Pancreas (tissue), 10 donors: ENCODE results near the gene CFAP299. TPM values are rescaled to one million over a fixed set of nuclear protein-coding genes. Genes with fewer than 3 reads are reported as not detected.
"Not testable (repeated sequence)": the region's sequence is repeated elsewhere in the genome, so short reads cannot be mapped to it uniquely, and the experiment has no call there.

Experiments used
- ATAC-seq, 4 donors: fragments of 200-7000 bp; cut with Tn5 transposase; one replicate each; pipeline versions ENCODE4 v1.8.0 to v1.9.1; 2020; ENCODE audit warnings: mild to moderate bottlenecking in 4 of 4, moderate library complexity in 4 of 4
- DNase-seq, 6 donors: peaks; one replicate each; pipeline ENCODE4 v3.0.0-alpha.2; 2020
- FAIRE-seq: peaks from 2 replicates; lab custom pipeline; 2012; peaks lifted over from hg19 to GRCh38; lab: Jason Lieb, UNC
- H3K27ac ChIP-seq, 4 donors: fragments of 200-600 bp; sonication (generic); 1 replicate in 3 of 4; 2 replicates in 1 of 4; pipeline versions ENCODE4 v1.5.0 to v1.8.0; 2020
- H3K27me3 ChIP-seq, 4 donors: fragments of 200-600 bp; one replicate each; pipeline ENCODE4 v1.8.0; 2021
- H3K36me3 ChIP-seq, 3 donors: fragments of 200-600 bp; sonication (generic) in 1 of 3; one replicate each; pipeline versions ENCODE4 v1.5.0 to v1.8.0; 2020 to 2021
- H3K4me1 ChIP-seq, 3 donors: fragments of 200-600 bp; one replicate each; pipeline ENCODE4 v1.8.0; 2021
- H3K4me3 ChIP-seq, 4 donors: fragments of 200-600 bp; sonication (generic) in 2 of 4; one replicate each; pipeline versions ENCODE4 v1.5.0 to v1.8.0; 2020 to 2021
- H3K9me3 ChIP-seq, 4 donors: fragments of 200-600 bp; one replicate each; pipeline ENCODE4 v1.8.0; 2021
- WGBS, 2 donors: extraction: QIAGEN DNeasy Blood & Tissue Kit; methylation state at CpG; one replicate each; pipeline ENCODE4 v1.1.7; 2013; 5-methylcytosine and 5-hydroxymethylcytosine counted together
- intact Hi-C, 3 donors: fragments of 100-400 bp; cut with DNase I; formaldehyde crosslinking; loops; one replicate each; pipeline versions ENCODE4 v1.11.1 to v1.14.2; 2022
- polyA plus RNA-seq, 2 donors: library from polyadenylated mRNA; stranded (reverse); fragments of 200-250 nt; gene quantifications; one replicate each; pipeline ENCODE4 v1.2.3, GENCODE V29; 2013
- total RNA-seq, 6 donors: library from RNA; stranded (reverse); fragmentation: NEBNext Ultra II Directional in 4 of 6; extraction: Animal tissue kit (Norgen Biotek cat#: 25700) in 4 of 6; gene quantifications; one replicate each; pipeline versions ENCODE4 v1.2.1 to v1.2.4, GENCODE V29; 2021 to 2023
- TF ChIP-seq, protein P1 (sequence below), 4 donors: fragments of 200-600 bp; sonication (generic) in 3 of 4; IDR thresholded peaks; one replicate each; pipeline versions ENCODE4 v1.5.0 to v1.8.0; 2021; ENCODE audit warnings: antibody characterized with exemption in 4 of 4
- donor health status: healthy with polysubstance abuse.
- donor health status: DM: no; HTN: no; CAD: no; lungs with moderate emphysema.
- donor health status: DM: no; HTN: no; CAD: no.
- donor health status: control.
- donor health status: control.
- donor health status: Bipolar disorder and iron deficiency.
- donor health status: DM: yes; HTN: yes; CAD: no.
- donor health status: DM: no; HTN: no; CAD: no.
- donor health status: DM: no; HTN: no; CAD: no.
- donor health status: DM: yes; HTN: yes; CAD: no.

CFAP299 gene
- total and polyA plus RNA-seq, 8 donors: 0.14 TPM; not detected in 7

DNA sequence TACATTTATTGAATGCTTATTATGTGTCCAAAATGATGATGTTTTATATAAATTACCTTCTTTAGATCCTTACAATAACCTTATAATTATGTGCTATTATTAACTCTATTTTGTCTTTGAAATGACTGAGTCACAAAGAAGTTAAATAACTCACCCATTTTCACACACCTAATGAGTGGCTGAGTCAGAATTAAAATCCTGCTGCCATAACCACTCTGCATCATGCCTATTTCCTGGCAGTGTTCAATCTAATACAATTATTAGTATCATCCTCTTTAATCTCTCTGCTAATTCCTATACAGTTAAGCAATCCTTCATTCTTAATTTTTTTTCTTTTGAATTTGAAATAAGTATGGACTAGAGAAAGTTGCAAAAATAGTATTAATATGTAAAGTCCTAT, 342.9 kb downstream of the CFAP299 start:
- intact Hi-C loops: no loop called here
- Histone ChIP-seq H3K27me3 (no peaks in the 10 kb centered on the region), H3K27ac (no peak overlapping the region), H3K4me3 (no peak overlapping the region), H3K36me3 (no peaks in the 10 kb centered on the region), H3K4me1 (no peaks in the 10 kb centered on the region), H3K9me3 (no peaks in the 10 kb centered on the region)
- FAIRE-seq: no peak
- no peak for DNase-seq
- TF ChIP-seq, protein P1, sequence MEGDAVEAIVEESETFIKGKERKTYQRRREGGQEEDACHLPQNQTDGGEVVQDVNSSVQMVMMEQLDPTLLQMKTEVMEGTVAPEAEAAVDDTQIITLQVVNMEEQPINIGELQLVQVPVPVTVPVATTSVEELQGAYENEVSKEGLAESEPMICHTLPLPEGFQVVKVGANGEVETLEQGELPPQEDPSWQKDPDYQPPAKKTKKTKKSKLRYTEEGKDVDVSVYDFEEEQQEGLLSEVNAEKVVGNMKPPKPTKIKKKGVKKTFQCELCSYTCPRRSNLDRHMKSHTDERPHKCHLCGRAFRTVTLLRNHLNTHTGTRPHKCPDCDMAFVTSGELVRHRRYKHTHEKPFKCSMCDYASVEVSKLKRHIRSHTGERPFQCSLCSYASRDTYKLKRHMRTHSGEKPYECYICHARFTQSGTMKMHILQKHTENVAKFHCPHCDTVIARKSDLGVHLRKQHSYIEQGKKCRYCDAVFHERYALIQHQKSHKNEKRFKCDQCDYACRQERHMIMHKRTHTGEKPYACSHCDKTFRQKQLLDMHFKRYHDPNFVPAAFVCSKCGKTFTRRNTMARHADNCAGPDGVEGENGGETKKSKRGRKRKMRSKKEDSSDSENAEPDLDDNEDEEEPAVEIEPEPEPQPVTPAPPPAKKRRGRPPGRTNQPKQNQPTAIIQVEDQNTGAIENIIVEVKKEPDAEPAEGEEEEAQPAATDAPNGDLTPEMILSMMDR (IDR thresholded peaks at IDR 0.05): no peak
- ATAC-seq: no peak

DNA sequence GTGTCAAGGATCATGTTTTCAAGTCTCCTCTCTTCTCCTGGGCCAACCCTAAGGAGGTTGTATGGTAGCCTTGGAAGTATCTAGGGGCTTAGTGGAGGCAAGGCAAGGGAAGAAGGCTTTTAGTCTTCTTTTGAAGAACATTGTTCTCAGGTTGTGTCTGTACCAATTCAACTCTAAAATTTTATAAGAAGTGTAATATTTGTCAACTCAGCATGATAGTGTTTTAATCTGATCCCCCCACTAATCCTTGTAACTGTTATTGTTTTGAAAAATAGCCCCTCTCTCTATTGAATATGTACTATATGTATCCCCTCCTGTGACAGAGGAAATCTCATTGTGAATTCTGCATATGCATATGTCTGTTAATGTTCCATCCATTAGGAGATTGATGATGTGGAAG, 345.4 kb downstream of the CFAP299 start:
- Histone ChIP-seq H3K9me3 (no peaks in the 10 kb centered on the region), H3K4me1 (no peaks in the 10 kb centered on the region), H3K27me3 (no peaks in the 10 kb centered on the region), H3K36me3 (no peaks in the 10 kb centered on the region), H3K4me3 (no peak overlapping the region), H3K27ac (no peak overlapping the region)
- TF ChIP-seq, protein P1 (IDR thresholded peaks at IDR 0.05): no peak
- DNase-seq (no peak), FAIRE-seq (no peak), ATAC-seq (no peak)
- intact Hi-C loops: no loop called here

DNA sequence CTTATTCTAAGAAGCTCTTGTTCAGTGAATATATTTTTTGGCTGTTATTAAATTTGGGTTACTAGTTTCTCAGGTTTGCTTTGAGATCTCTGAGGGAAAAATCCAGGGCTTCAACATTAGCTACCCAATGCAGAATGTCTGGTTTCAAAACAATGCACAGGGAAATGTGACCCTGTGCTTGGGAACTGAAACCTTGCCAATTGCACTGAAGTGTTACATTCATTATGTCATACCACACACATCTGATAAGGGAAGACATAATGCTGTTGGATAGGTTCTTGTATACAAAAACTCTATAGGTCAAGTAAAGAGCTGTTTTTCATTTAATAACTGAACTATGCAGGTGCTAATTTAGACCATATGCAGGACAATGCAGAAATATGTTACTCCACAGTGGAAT, 349.7 kb downstream of the CFAP299 start:
- H3K27ac ChIP-seq: no peak overlapping the region
- TF ChIP-seq, protein P1 (IDR thresholded peaks at IDR 0.05): no peak
- intact Hi-C loops: no loop called here
- FAIRE-seq (no peak), ATAC-seq (no peak), DNase-seq (no peak)
- no peaks in the 10 kb centered on the region for H3K4me1 ChIP-seq
- H3K27me3 ChIP-seq: no peaks in the 10 kb centered on the region
- H3K36me3 ChIP-seq: no peaks in the 10 kb centered on the region
- no peak overlapping the region for H3K4me3 ChIP-seq
- no peaks in the 10 kb centered on the region for H3K9me3 ChIP-seq

DNA sequence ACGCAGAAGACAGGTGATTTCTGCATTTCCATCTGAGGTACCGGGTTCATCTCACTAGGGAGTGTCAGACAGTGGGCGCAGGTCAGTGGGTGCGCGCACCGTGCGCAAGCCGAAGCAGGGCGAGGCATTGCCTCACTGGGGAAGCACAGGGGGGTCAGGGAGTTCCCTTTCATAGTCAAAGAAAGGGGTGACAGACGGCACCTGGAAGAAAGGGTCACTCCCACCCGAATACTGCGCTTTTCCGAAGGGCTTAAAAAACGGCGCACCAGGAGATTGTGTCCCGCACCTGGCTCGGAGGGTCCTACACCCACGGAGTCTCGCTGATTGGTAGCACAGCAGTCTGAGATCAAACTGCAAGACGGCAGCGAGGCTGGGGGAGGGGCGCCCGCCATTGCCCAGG, 352.2 kb downstream of the CFAP299 start:
- H3K27ac ChIP-seq, H3K36me3 ChIP-seq, FAIRE-seq, H3K4me3 ChIP-seq, H3K9me3 ChIP-seq, H3K27me3 ChIP-seq, ATAC-seq, DNase-seq, intact Hi-C loops, H3K4me1 ChIP-seq: not testable (repeated sequence)
- WGBS, 2 donors: 80 to 91% methylated on average over 22 to 23 of the region's 23 CpGs

DNA sequence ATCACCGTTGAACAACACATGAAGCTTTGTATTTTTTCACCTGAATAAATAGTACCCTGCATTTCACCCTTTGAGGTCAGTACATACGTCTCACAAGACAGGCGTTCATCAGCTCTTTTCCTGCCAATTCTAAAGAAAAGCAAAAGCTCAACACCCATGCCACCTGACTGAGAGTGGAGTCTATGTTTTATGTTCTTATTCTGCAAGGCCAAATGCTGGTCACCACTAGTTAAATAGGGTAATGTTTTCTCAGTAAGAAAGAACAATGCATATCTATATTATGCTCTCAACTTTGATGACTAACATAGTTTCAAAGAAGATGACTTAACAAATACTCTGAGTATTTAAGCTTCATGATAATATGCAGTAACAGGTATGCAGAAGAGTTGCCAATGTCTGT, 358.6 kb downstream of the CFAP299 start:
- Histone ChIP-seq H3K4me3 (no peak overlapping the region), H3K9me3 (no peaks in the 10 kb centered on the region), H3K27ac (no peak overlapping the region), H3K36me3 (no peaks in the 10 kb centered on the region), H3K4me1 (no peaks in the 10 kb centered on the region), H3K27me3 (no peaks in the 10 kb centered on the region)
- WGBS, 2 donors: 14 to 15% methylated on average over 3 of the region's 3 CpGs
- intact Hi-C loops: no loop called here
- FAIRE-seq (no peak), DNase-seq (no peak), ATAC-seq (no peak)
- TF ChIP-seq, protein P1 (IDR thresholded peaks at IDR 0.05): no peak

DNA sequence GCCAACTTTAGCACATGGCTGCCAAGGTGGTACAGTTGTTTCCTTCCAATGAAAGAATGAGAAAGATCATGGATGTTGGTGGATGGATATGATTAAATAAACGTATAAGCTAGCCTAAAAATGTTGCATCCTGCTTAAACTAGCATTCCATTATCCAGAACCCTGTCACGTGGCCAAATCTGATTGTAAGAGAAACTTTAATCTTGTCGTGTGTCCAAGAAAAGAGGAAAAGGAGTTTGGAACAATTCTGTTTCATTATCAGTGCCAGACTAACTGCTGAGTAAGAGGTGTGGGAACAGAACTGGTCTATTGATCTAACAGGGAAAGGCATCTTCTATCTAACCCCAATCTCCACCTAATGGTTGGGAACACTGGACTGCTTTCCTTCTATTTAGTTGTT, 369.8 kb downstream of the CFAP299 start:
- no peak for FAIRE-seq
- 29 to 37% methylated on average over 3 of the region's 3 CpGs for WGBS, 2 donors
- Histone ChIP-seq H3K27ac (no peak overlapping the region), H3K27me3 (peaks cover 0 to 5% (median 2%) of the 10 kb centered on the region in 4 donors), H3K4me1 (no peaks in the 10 kb centered on the region), H3K4me3 (no peak overlapping the region), H3K36me3 (no peaks in the 10 kb centered on the region), H3K9me3 (no peaks in the 10 kb centered on the region)
- DNase-seq: no peak
- no peak for ATAC-seq
- intact Hi-C loops: no loop called here
- TF ChIP-seq, protein P1 (IDR thresholded peaks at IDR 0.05): no peak
